ENCODE data around the gene SLC29A3. TPM values are rescaled to one million over a fixed set of nuclear protein-coding genes. Genes with fewer than 3 reads are reported as not detected.

SLC29A3 gene
- total RNA-seq, 1 experiment from 2014 or later, result 5.9 TPM

GRCh38 chr10:71358277-71358676, 39.2 kb downstream of the SLC29A3 start:
- H3K9me2 ChIP-seq (ENCODE audit: insufficient read depth), result no peaks in the 10 kb centered on the region
- H3K79me2 ChIP-seq (ENCODE audit: insufficient read depth, low read length), result no peaks in the 10 kb centered on the region
- no TSS peak for BruUV-seq (replicated peaks)
- ATAC-seq, result no peak
- H3K9me3 ChIP-seq (ENCODE audit: control insufficient read depth in 1 of 2, insufficient read depth in 1 of 2, low read depth in 1 of 2, low read length in 2 of 2), result no peaks in the 10 kb centered on the region
- H2AFZ ChIP-seq (ENCODE audit: low read depth, low read length, poor library complexity, severe bottlenecking), result no peak overlapping the region
- ChIA-PET RAD21 (ENCODE audit: low non-redundant PET in 1 of 2, low total read pairs in 2 of 2, uncharacterized antibody in 2 of 2, unreplicated experiment in 2 of 2) (no interaction called here), POLR2A (interaction anchor here (2.9 kb wide), 1 partner anchor 18 kb away, joined by 7 read pairs; no protein-coding TSS in a partner anchor), CTCF (no interaction called here)
- no peak for DNase-seq (ENCODE audit: low read depth, low spot score)
- no peaks in the 10 kb centered on the region for H3K27me3 ChIP-seq (ENCODE audit: insufficient read depth, low read length)
- no peak overlapping the region for H3K27ac ChIP-seq (ENCODE audit: low read depth, low read length)
- no peak overlapping the region for H3K4me2 ChIP-seq (ENCODE audit: low read length)
- intact Hi-C loops (cut with micrococcal nuclease), result no loop called here
- no peaks in the 10 kb centered on the region; a peak in 1 of 4 replicates for H3K36me3 ChIP-seq (ENCODE audit: control insufficient read depth in 1 of 2, insufficient read depth in 2 of 2, low read length in 2 of 2)
- TF ChIP-seq CBX3 (IDR thresholded peaks at IDR 0.05; ENCODE audit: low read depth), result no peak
- TF ChIP-seq FOSL1 (IDR thresholded peaks at IDR 0.05; ENCODE audit: low read depth), result no peak
- no peak for TF ChIP-seq EZH2 (IDR thresholded peaks at IDR 0.05)
- no peak for TF ChIP-seq SIN3A (IDR thresholded peaks at IDR 0.05; ENCODE audit: low read depth)
- no peak for TF ChIP-seq YY1 (IDR thresholded peaks at IDR 0.05; ENCODE audit: extremely low read depth, insufficient replicate concordance, low read depth, low read length)
- no peak for TF ChIP-seq SP1 (IDR thresholded peaks at IDR 0.05; ENCODE audit: low read depth)
- TF ChIP-seq ZFX (IDR thresholded peaks at IDR 0.05), result no peak
- no peak for TF ChIP-seq POLR2AphosphoS5 (IDR thresholded peaks at IDR 0.05; ENCODE audit: low read depth, low read length)
- no peak for TF ChIP-seq MAX (IDR thresholded peaks at IDR 0.05)
- TF ChIP-seq TCF7L2 (IDR thresholded peaks at IDR 0.05; ENCODE audit: borderline replicate concordance, extremely low read depth, insufficient read depth, insufficient read length), result no peak
- no peak for TF ChIP-seq POLR2A (IDR thresholded peaks at IDR 0.05; ENCODE audit: borderline replicate concordance, extremely low read depth, insufficient read depth, insufficient read length)
- TF ChIP-seq ZNF274 (IDR thresholded peaks at IDR 0.05; ENCODE audit: low read depth, low read length), result no peak
- no peak for TF ChIP-seq EZH2phosphoT487 (IDR thresholded peaks at IDR 0.05; ENCODE audit: borderline replicate concordance)
- TF ChIP-seq EGR1 (IDR thresholded peaks at IDR 0.05; ENCODE audit: low read depth), result no peak
- no peak for TF ChIP-seq ATF3 (IDR thresholded peaks at IDR 0.05)
- no peak for TF ChIP-seq CTCF (IDR thresholded peaks at IDR 0.05 in 2 of 3, conservative IDR thresholded peaks at IDR 0.05 in 1 of 3; ENCODE audit: borderline replicate concordance in 1 of 3, insufficient read depth in 1 of 3, low read depth in 2 of 3, low read length in 2 of 3)
- no peak for TF ChIP-seq JUND (IDR thresholded peaks at IDR 0.05)
- TF ChIP-seq ELF1 (IDR thresholded peaks at IDR 0.05; ENCODE audit: borderline replicate concordance, low read depth), result no peak
- no peak for TF ChIP-seq REST (IDR thresholded peaks at IDR 0.05; ENCODE audit: low read depth)
- no peaks in the 10 kb centered on the region for H3K4me1 ChIP-seq (ENCODE audit: control insufficient read depth in 1 of 2, insufficient read depth in 2 of 2, low read length in 2 of 2)
- H3K4me3 ChIP-seq (replicated peaks in 1 of 2; ENCODE audit: low read depth in 1 of 2, low read length in 2 of 2), result no peak overlapping the region
- no peak overlapping the region for H3K9ac ChIP-seq (ENCODE audit: low read length)
- H4K20me1 ChIP-seq (ENCODE audit: insufficient read depth), result no peaks in the 10 kb centered on the region
